IMR-90 (cell line): ENCODE results near the gene GABARAPL2. TPM values are rescaled to one million over a fixed set of nuclear protein-coding genes. Genes with fewer than 3 reads are reported as not detected.

Source experiments
- ATAC-seq: fragments of 200-7000 bp; cut with Tn5 transposase; 2 replicates; pipeline ENCODE4 v1.9.1; 2020; ENCODE audit warnings: low read depth, mild to moderate bottlenecking, moderate library complexity
- BruUV-seq: library from RNA; stranded (reverse); fragments of 400-500 nt; replicated peaks from 2 replicates; lab custom pipeline; 2021; lab: Mats Ljungman, UMichigan
- CTCF ChIA-PET: fragments of 300-600 bp; formaldehyde crosslinking; extraction: SDS; loops from one replicate; lab custom pipeline; 2021; ENCODE audit warnings: antibody characterized with exemption; lab: Yijun Ruan, JAX
- POLR2A ChIA-PET: fragments of 300-600 bp; sonication (Branson Sonifier 250); formaldehyde crosslinking; loops from one replicate; lab custom pipeline; 2022; ENCODE audit warnings: antibody characterized with exemption; ENCODE audit not compliant: unreplicated experiment; lab: Charles Lee
- DNase-seq: peaks from one replicate; pipeline ENCODE4 v3.0.0; 2013
- H2AFZ ChIP-seq: replicated peaks from 2 replicates; pipeline ENCODE3; 2013; ENCODE audit warnings: low read length, mild to moderate bottlenecking; ENCODE audit not compliant: poor library complexity
- H2AK5ac ChIP-seq: 2 replicates; pipeline ENCODE4 v1.6.1; 2013; ENCODE audit warnings: low read depth, low read length, inconsistent platforms
- H2AK9ac ChIP-seq: replicated peaks from 2 replicates; pipeline ENCODE3; 2013; ENCODE audit warnings: mild to moderate bottlenecking, low read depth, low read length, moderate library complexity; ENCODE audit not compliant: poor library complexity
- H2BK120ac ChIP-seq: 2 replicates; pipeline ENCODE4 v1.6.1; 2013; ENCODE audit warnings: low read depth, low read length, inconsistent platforms
- H2BK15ac ChIP-seq: 3 replicates; pipeline ENCODE4 v1.6.1; 2013; ENCODE audit warnings: low read depth, low read length, inconsistent platforms
- H2BK20ac ChIP-seq: 2 replicates; pipeline ENCODE4 v1.6.1; 2013; ENCODE audit warnings: low read depth, mild to moderate bottlenecking, inconsistent platforms, low read length, moderate library complexity
- H2BK5ac ChIP-seq: 2 replicates; pipeline ENCODE4 v1.6.1; 2013; ENCODE audit warnings: mild to moderate bottlenecking, low read depth, low read length, inconsistent platforms; ENCODE audit not compliant: poor library complexity, severe bottlenecking
- H3K14ac ChIP-seq: replicated peaks from 2 replicates; pipeline ENCODE4 v1.6.1; 2013; ENCODE audit warnings: low read depth, low read length, inconsistent platforms
- H3K18ac ChIP-seq: 2 replicates; pipeline ENCODE4 v1.6.1; 2013; ENCODE audit warnings: low read depth, low read length, control low read depth
- H3K23ac ChIP-seq: 2 replicates; pipeline ENCODE4 v1.6.1; 2013; ENCODE audit warnings: low read depth, low read length, inconsistent platforms
- H3K27ac ChIP-seq: 2 replicates; pipeline ENCODE4 v1.5.1; 2013; ENCODE audit warnings: mild to moderate bottlenecking, control low read depth, low read length; ENCODE audit not compliant: insufficient read depth
- H3K27me3 ChIP-seq: 2 replicates; pipeline ENCODE4 v1.6.1; 2013; ENCODE audit warnings: low read length; ENCODE audit not compliant: control insufficient read depth, insufficient read depth
- H3K36me3 ChIP-seq: 2 replicates; pipeline ENCODE4 v1.6.1; 2013; ENCODE audit warnings: low read length, mixed read lengths; ENCODE audit not compliant: control insufficient read depth, insufficient read depth
- H3K4ac ChIP-seq: 2 replicates; pipeline ENCODE4 v1.6.1; 2013; ENCODE audit warnings: low read depth, low read length, inconsistent platforms
- H3K4me1 ChIP-seq: 2 replicates; pipeline ENCODE4 v1.6.1; 2013; ENCODE audit warnings: low read length, mixed read lengths; ENCODE audit not compliant: control insufficient read depth, insufficient read depth
- H3K4me2 ChIP-seq: 2 replicates; pipeline ENCODE4 v1.6.1; 2013; ENCODE audit warnings: low read depth, mild to moderate bottlenecking, control low read depth, low read length, moderate library complexity
- H3K4me3 ChIP-seq: 2 replicates; pipeline ENCODE4 v1.5.1; 2013; ENCODE audit warnings: low read depth, mild to moderate bottlenecking, control low read depth, low read length, moderate library complexity; ENCODE audit not compliant: insufficient read depth
- H3K56ac ChIP-seq: 2 replicates; pipeline ENCODE4 v1.6.1; 2013; ENCODE audit warnings: low read length, inconsistent platforms; ENCODE audit not compliant: insufficient read depth; ENCODE audit errors: extremely low read depth
- H3K79me1 ChIP-seq, 2 experiments: 2 replicates each; pipeline ENCODE4 v1.6.1; 2013; ENCODE audit warnings: low read length in 2 of 2, inconsistent platforms in 1 of 2, low read depth in 1 of 2
- H3K9ac ChIP-seq: 2 replicates; pipeline ENCODE4 v1.6.1; 2013; ENCODE audit warnings: low read depth, low read length, control low read depth
- H3K9me1 ChIP-seq: 2 replicates; pipeline ENCODE4 v1.6.1; 2013; ENCODE audit warnings: low read length, inconsistent platforms; ENCODE audit not compliant: insufficient read depth
- H3K9me3 ChIP-seq: 2 replicates; pipeline ENCODE4 v1.6.1; 2013; ENCODE audit warnings: low read length; ENCODE audit not compliant: control insufficient read depth, insufficient read depth
- H4K20me1 ChIP-seq: 2 replicates; pipeline ENCODE4 v1.6.1; 2013; ENCODE audit warnings: low read length, inconsistent platforms; ENCODE audit not compliant: insufficient read depth
- H4K5ac ChIP-seq: 2 replicates; pipeline ENCODE4 v1.6.1; 2013; ENCODE audit warnings: mild to moderate bottlenecking, low read depth, low read length, control low read depth
- H4K8ac ChIP-seq, 2 experiments: 2 replicates each; pipeline ENCODE4 v1.6.1; 2013; ENCODE audit warnings: low read depth in 2 of 2, low read length in 2 of 2, control low read depth in 1 of 2, inconsistent platforms in 1 of 2
- H4K91ac ChIP-seq: 2 replicates; pipeline ENCODE4 v1.6.1; 2013; ENCODE audit warnings: low read depth, low read length, inconsistent platforms; ENCODE audit not compliant: insufficient read depth
- BHLHE40 ChIP-seq: fragments of 150-350 bp; IDR thresholded peaks from 2 replicates; pipeline ENCODE4 v1.6.1; 2016; ENCODE audit warnings: mild to moderate bottlenecking, low read depth, low read length
- CEBPB ChIP-seq: IDR thresholded peaks from 2 replicates; pipeline ENCODE4 v1.6.1; 2012; ENCODE audit warnings: low read depth, low read length, improper control_type of control experiment
- MAZ ChIP-seq: IDR thresholded peaks from 2 replicates; pipeline ENCODE4 v1.6.1; 2012; ENCODE audit warnings: low read depth, mild to moderate bottlenecking, low read length, improper control_type of control experiment, moderate library complexity, borderline replicate concordance
- MXI1 ChIP-seq: IDR thresholded peaks from 2 replicates; pipeline ENCODE4 v1.6.1; 2012; ENCODE audit warnings: low read depth, mild to moderate bottlenecking, low read length, moderate library complexity, borderline replicate concordance
- NFE2L2 ChIP-seq: fragments of 150-350 bp; IDR thresholded peaks from 2 replicates; pipeline ENCODE4 v1.6.1; 2016; ENCODE audit warnings: low read depth, mild to moderate bottlenecking, low read length
- POLR2A ChIP-seq: IDR thresholded peaks from 2 replicates; pipeline ENCODE4 v1.6.1; 2012; ENCODE audit warnings: mild to moderate bottlenecking, low read depth, low read length
- RAD21 ChIP-seq: IDR thresholded peaks from 2 replicates; pipeline ENCODE4 v1.6.1; 2012; ENCODE audit warnings: low read length, improper control_type of control experiment
- RFX5 ChIP-seq: IDR thresholded peaks from 2 replicates; pipeline ENCODE4 v1.8.0; 2012; ENCODE audit warnings: low read depth, mild to moderate bottlenecking, low read length, moderate library complexity
- SMC3 ChIP-seq: fragments of 150-350 bp; IDR thresholded peaks from 2 replicates; pipeline ENCODE4 v1.6.1; 2016; ENCODE audit warnings: low read depth, mild to moderate bottlenecking, antibody characterized with exemption, low read length, moderate library complexity
- USF2 ChIP-seq: fragments of 150-350 bp; IDR thresholded peaks from 2 replicates; pipeline ENCODE4 v1.6.1; 2017; ENCODE audit warnings: mild to moderate bottlenecking, antibody characterized with exemption, low read length, low read depth
- WGBS, 2 experiments: methylation state at CpG; one replicate each; pipeline versions ENCODE4 v1.1.5 to v1.1.7; 2013; ENCODE audit warnings: missing lambda C conversion rate in 2 of 2; ENCODE audit not compliant: insufficient read length in 1 of 2; ENCODE audit errors: extremely low coverage in 2 of 2; 5-methylcytosine and 5-hydroxymethylcytosine counted together
- dilution Hi-C: fragments of 300-500 bp; cut with HindIII; formaldehyde crosslinking; loops from one replicate; pipeline ENCODE4 v1.14.3; 2018; ENCODE audit warnings: low sequenced_read_pairs; ENCODE audit not compliant: unreplicated experiment
- in situ Hi-C: fragments of 300-500 bp; cut with MboI; formaldehyde crosslinking; loops from 3 replicates; pipeline ENCODE4 v1.14.3; 2019; ENCODE audit warnings: low sequenced_read_pairs, inconsistent platforms, mixed read lengths
- intact Hi-C: fragments of 100-400 bp; cut with micrococcal nuclease; formaldehyde crosslinking; loops from 2 replicates; pipeline ENCODE4 v1.10.0; 2022
- polyA plus RNA-seq, 3 experiments: library from polyadenylated mRNA; depleted of rRNA; stranded (reverse); fragments of >200 nt; gene quantifications; 2 replicates each; pipeline ENCODE4 v1.2.3, GENCODE V29; 2012; ENCODE audit warnings: low replicate concordance in 1 of 3
- total RNA-seq: library from RNA; depleted of rRNA; stranded (reverse); fragments of >200 nt; gene quantifications from 2 replicates; pipeline ENCODE4 v1.2.3, GENCODE V29; 2012
- TF ChIP-seq, protein P1 (sequence below): conservative IDR thresholded peaks from 2 replicates; pipeline ENCODE4 v1.5.1; 2012; ENCODE audit warnings: mild to moderate bottlenecking, low read depth, low read length, improper control_type of control experiment
- TF ChIP-seq, protein P2 (sequence below): fragments of 150-350 bp; IDR thresholded peaks from 2 replicates; pipeline ENCODE4 v1.6.1; 2016; ENCODE audit warnings: low read depth, mild to moderate bottlenecking, low read length, moderate library complexity, borderline replicate concordance

The GABARAPL2 gene
- total and polyA plus RNA-seq, 2 of the 4 experiments (the other 2 are of a cell fraction) = 33.3 to 65.9 TPM

DNA sequence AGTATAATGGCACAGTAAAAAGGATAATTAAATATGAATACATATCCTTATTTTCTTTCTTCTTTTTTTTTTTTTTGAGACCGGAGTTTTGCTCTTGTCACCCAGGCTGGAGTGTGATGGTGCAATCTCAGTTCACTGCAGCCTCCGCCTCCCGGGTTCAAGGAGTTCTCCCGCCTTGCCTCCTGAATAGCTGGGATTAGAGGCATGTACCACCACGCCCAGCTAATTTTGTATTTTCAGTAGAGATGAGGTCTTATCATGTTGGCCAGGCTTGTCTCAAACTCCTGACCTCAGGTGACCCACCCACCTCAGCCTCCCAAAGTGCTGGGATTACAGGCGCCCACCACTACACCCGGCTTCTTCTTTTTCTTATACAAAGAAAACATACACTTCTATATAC is 12.0 kb downstream of the GABARAPL2 start:
- Histone ChIP-seq H3K9me3 (no peaks in the 10 kb centered on the region), H3K9ac (no peak overlapping the region), H3K14ac (no peak overlapping the region), H3K27ac (no peak overlapping the region), H2BK5ac (no peak overlapping the region), H2BK20ac (no peak overlapping the region), H2BK15ac (no peak overlapping the region), H3K4ac (no peak overlapping the region), H3K4me2 (no peak overlapping the region), H3K79me1 (peaks cover 5 to 24% of the 10 kb centered on the region in 2 experiments; a peak in 3 of 4 replicates), H2AFZ (no peak overlapping the region), H2AK5ac (no peak overlapping the region), H4K20me1 (no peaks in the 10 kb centered on the region), H3K4me3 (no peak overlapping the region), H4K8ac (no peak overlapping the region), H3K4me1 (no peaks in the 10 kb centered on the region), H3K18ac (no peak overlapping the region), H3K56ac (no peak overlapping the region), H4K5ac (no peak overlapping the region), H3K27me3 (no peaks in the 10 kb centered on the region), H3K23ac (no peak overlapping the region), H2BK120ac (no peak overlapping the region), H3K36me3 (peaks cover 45% of the 10 kb centered on the region), H2AK9ac (no peak overlapping the region), H4K91ac (no peak overlapping the region), H3K9me1 (peaks cover 7% of the 10 kb centered on the region; the same call in 1 of the 2 replicates)
- no peak for TF ChIP-seq SMC3
- no peak for TF ChIP-seq USF2
- no peak for TF ChIP-seq BHLHE40
- no peak for TF ChIP-seq RFX5
- TF ChIP-seq, protein P1, sequence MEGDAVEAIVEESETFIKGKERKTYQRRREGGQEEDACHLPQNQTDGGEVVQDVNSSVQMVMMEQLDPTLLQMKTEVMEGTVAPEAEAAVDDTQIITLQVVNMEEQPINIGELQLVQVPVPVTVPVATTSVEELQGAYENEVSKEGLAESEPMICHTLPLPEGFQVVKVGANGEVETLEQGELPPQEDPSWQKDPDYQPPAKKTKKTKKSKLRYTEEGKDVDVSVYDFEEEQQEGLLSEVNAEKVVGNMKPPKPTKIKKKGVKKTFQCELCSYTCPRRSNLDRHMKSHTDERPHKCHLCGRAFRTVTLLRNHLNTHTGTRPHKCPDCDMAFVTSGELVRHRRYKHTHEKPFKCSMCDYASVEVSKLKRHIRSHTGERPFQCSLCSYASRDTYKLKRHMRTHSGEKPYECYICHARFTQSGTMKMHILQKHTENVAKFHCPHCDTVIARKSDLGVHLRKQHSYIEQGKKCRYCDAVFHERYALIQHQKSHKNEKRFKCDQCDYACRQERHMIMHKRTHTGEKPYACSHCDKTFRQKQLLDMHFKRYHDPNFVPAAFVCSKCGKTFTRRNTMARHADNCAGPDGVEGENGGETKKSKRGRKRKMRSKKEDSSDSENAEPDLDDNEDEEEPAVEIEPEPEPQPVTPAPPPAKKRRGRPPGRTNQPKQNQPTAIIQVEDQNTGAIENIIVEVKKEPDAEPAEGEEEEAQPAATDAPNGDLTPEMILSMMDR = no peak
- TF ChIP-seq NFE2L2 = no peak
- TF ChIP-seq CEBPB = no peak
- no peak for TF ChIP-seq RAD21
- TF ChIP-seq MXI1 = no peak
- no peak for TF ChIP-seq MAZ
- TF ChIP-seq POLR2A = no peak
- TF ChIP-seq, protein P2, sequence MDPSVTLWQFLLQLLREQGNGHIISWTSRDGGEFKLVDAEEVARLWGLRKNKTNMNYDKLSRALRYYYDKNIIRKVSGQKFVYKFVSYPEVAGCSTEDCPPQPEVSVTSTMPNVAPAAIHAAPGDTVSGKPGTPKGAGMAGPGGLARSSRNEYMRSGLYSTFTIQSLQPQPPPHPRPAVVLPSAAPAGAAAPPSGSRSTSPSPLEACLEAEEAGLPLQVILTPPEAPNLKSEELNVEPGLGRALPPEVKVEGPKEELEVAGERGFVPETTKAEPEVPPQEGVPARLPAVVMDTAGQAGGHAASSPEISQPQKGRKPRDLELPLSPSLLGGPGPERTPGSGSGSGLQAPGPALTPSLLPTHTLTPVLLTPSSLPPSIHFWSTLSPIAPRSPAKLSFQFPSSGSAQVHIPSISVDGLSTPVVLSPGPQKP = no peak
- intact Hi-C loops (no loop called here), in situ Hi-C loops (loop anchor here (25.0 kb wide), 1 partner anchor 366 kb away; the partner anchor contains the start of genes CTRB1 and CTRB2), dilution Hi-C loops (no loop called here)
- ChIA-PET POLR2A (no interaction called here), CTCF (no interaction called here)
- WGBS, 2 experiments = 100% methylated on average over 2 of the region's 7 CpGs; no CpG with 5 or more reads in 1 of the 2 experiments
- DNase-seq (no peak), ATAC-seq (no peak)
- no TSS peak for BruUV-seq
